ENCODE results near the gene HOXC9.

- TF ChIP-seq CTCF (IDR thresholded peaks at IDR 0.05) (no peak), POLR2A (IDR thresholded peaks at IDR 0.05) (no peak)
These were observed 45.3 kb upstream of the HOXC9 start, which contains the start of gene HOXC12 for GRCh38 chr12:53954694-53955035.
